K562 (cell line): ENCODE results near the gene ACADSB. TPM values are rescaled to one million over a fixed set of nuclear protein-coding genes. Genes with fewer than 3 reads are reported as not detected.
A peak's percentile ranks its signal among the peaks of the same experiment; 100 is the strongest.

Experiments used
- ATAC-seq: fragments of 200-7000 bp; cut with Tn5 transposase; 3 replicates; pipeline ENCODE4 v1.9.1; 2020; ENCODE audit warnings: moderate library complexity
- BruUV-seq: library from RNA; stranded (reverse); fragments of 400-500 nt; replicated peaks from 2 replicates; lab custom pipeline; 2021; lab: Mats Ljungman, UMichigan
- CTCF ChIA-PET: fragments of 300-600 bp; formaldehyde crosslinking; extraction: SDS; loops from one replicate; lab custom pipeline; 2021; ENCODE audit warnings: low intra/inter-chr PET ratio; lab: Yijun Ruan, JAX
- POLR2A ChIA-PET: fragments of 300-600, 350-650 bp; sonication (Branson Sonifier 250); formaldehyde crosslinking; extraction: SDS; loops from one replicate; lab custom pipeline; 2021; ENCODE audit warnings: antibody characterized with exemption, inconsistent platforms; lab: Yijun Ruan, JAX
- DNase-seq, 4 experiments: peaks; one replicate each; pipeline versions ENCODE4 v3.0.0 to v3.0.0-alpha.2; 2011 to 2018; ENCODE audit warnings: low spot score in 3 of 4, mixed read lengths in 3 of 4; ENCODE audit errors: extremely low read depth in 1 of 4
- FAIRE-seq: peaks from 2 replicates; lab custom pipeline; 2011; peaks lifted over from hg19 to GRCh38; lab: Jason Lieb, UNC
- H2AFZ ChIP-seq: 2 replicates; pipeline ENCODE4 v1.6.0; 2011; ENCODE audit warnings: low read depth, low read length, control low read depth, inconsistent platforms
- H3K27ac ChIP-seq: fragments of 200-600 bp; 3 replicates; pipeline ENCODE4 v1.8.0; 2011; ENCODE audit warnings: low read depth, mild to moderate bottlenecking, control low read depth, inconsistent platforms, low read length, moderate library complexity, mixed read lengths; ENCODE audit errors: extremely low read depth
- H3K27me3 ChIP-seq, 2 experiments: fragments of 300-600 bp in 1 of 2; 2 replicates in 1 of 2; 3 replicates in 1 of 2; pipeline versions ENCODE4 v1.6.0 to v1.8.0; 2011; ENCODE audit warnings: inconsistent platforms in 2 of 2, low read length in 2 of 2, mild to moderate bottlenecking in 1 of 2, mixed read lengths in 1 of 2, moderate library complexity in 1 of 2; ENCODE audit not compliant: control insufficient read depth in 2 of 2, insufficient read depth in 2 of 2
- H3K36me3 ChIP-seq: fragments of 300-600 bp; 3 replicates; pipeline ENCODE4 v1.8.0; 2011; ENCODE audit warnings: mild to moderate bottlenecking, low read length, inconsistent platforms; ENCODE audit not compliant: control insufficient read depth, insufficient read depth
- H3K4me1 ChIP-seq, 2 experiments: fragments of 200-600 bp in 1 of 2; replicated peaks in 1 of 2; 2 replicates in 1 of 2; 3 replicates in 1 of 2; pipeline versions ENCODE4 v1.5.1 to v1.8.0; 2011; ENCODE audit warnings: inconsistent platforms in 2 of 2, low read length in 2 of 2, mild to moderate bottlenecking in 1 of 2, mixed read lengths in 1 of 2, moderate library complexity in 1 of 2; ENCODE audit not compliant: control insufficient read depth in 2 of 2, insufficient read depth in 2 of 2
- H3K4me2 ChIP-seq: 2 replicates; pipeline ENCODE4 v1.6.1; 2011; ENCODE audit warnings: low read length, control low read depth, inconsistent platforms, mixed read lengths; ENCODE audit not compliant: insufficient read depth
- H3K4me3 ChIP-seq: fragments of 200-600 bp; sonication (generic), shearing (Covaris generic); 2 replicates; pipeline ENCODE4 v1.5.1; 2016; ENCODE audit warnings: control low read depth, inconsistent platforms
- H3K79me2 ChIP-seq: fragments of 200-600 bp; 3 replicates; pipeline ENCODE4 v1.8.0; 2011; ENCODE audit warnings: low read length, inconsistent platforms; ENCODE audit not compliant: control insufficient read depth, insufficient read depth
- H3K9ac ChIP-seq, 2 experiments: 2 replicates each; pipeline versions ENCODE4 v1.6.0 to v1.6.1; 2011; ENCODE audit warnings: low read depth in 2 of 2, low read length in 2 of 2, control low read depth in 1 of 2, inconsistent platforms in 1 of 2, mild to moderate bottlenecking in 1 of 2, mixed read lengths in 1 of 2; ENCODE audit not compliant: insufficient read depth in 1 of 2
- H3K9me1 ChIP-seq: one replicate; pipeline ENCODE4 v1.6.0; 2011; ENCODE audit warnings: inconsistent platforms, mild to moderate bottlenecking, low read length, moderate library complexity; ENCODE audit not compliant: control insufficient read depth, insufficient read depth
- H3K9me3 ChIP-seq: replicated peaks from 2 replicates; pipeline ENCODE4 v1.5.1; 2011; ENCODE audit warnings: low read depth, low read length, inconsistent platforms; ENCODE audit not compliant: control insufficient read depth, insufficient read depth
- H4K20me1 ChIP-seq: replicated peaks from 2 replicates; pipeline ENCODE4 v1.6.1; 2011; ENCODE audit warnings: low read length, inconsistent platforms, mixed read lengths; ENCODE audit not compliant: control insufficient read depth, insufficient read depth
- MGA ChIP-seq: fragments of 450-650 bp; IDR thresholded peaks from 2 replicates; pipeline ENCODE4 v1.6.1; 2016; ENCODE audit warnings: mild to moderate bottlenecking, moderate library complexity
- SMAD1 ChIP-seq: fragments of 150-350 bp; IDR thresholded peaks from 2 replicates; pipeline ENCODE4 v1.6.1; 2014; ENCODE audit warnings: low read length, low read depth; ENCODE audit not compliant: partially characterized antibody
- in situ Hi-C: fragments of 300-500 bp; cut with MboI; formaldehyde crosslinking; loops from 4 replicates; pipeline ENCODE4 v1.15.0; 2018; ENCODE audit warnings: inconsistent platforms, mixed read lengths
- intact Hi-C: fragments of 100-400 bp; cut with micrococcal nuclease; formaldehyde crosslinking; loops from 2 replicates; pipeline ENCODE4 v1.14.2; 2022
- polyA plus RNA-seq, 8 experiments: library from polyadenylated mRNA; depleted of rRNA in 4 of 8; stranded (reverse) in 5 of 8; unstranded in 3 of 8; fragments of >200 nt; fragmentation: Nextera tagmentation in 2 of 8; fragmentation: Illumina TruSeq in 1 of 8; extraction: Ambion mirVana in 2 of 8; extraction: Trizol in 1 of 8; gene quantifications; 2 replicates each; pipeline versions ENCODE4 v1.2.1 to v1.2.3, GENCODE V29; 2011 to 2014; ENCODE audit warnings: inconsistent platforms in 1 of 8, missing spikeins in 1 of 8
- total RNA-seq, 7 experiments: library from RNA; depleted of rRNA in 6 of 7; stranded (reverse); fragments of >200 nt in 6 of 7; fragmentation: Illumina TruSeq in 2 of 7; extraction: Trizol in 2 of 7; gene quantifications; 2 replicates each; pipeline versions ENCODE4 v1.2.1 to v1.2.3, GENCODE V29; 2011 to 2021; ENCODE audit warnings: low replicate concordance in 1 of 7

ACADSB gene
- total and polyA plus RNA-seq, 9 of the 15 experiments (the other 6 are each of a cell fraction or from before 2014, with no cell fraction given): 2.9 to 9.1 (median 5.8) TPM

GRCh38 chr10:122966879-122967278 is 41.9 kb upstream of the ACADSB start:
- Histone ChIP-seq H3K27me3 (no peaks in the 10 kb centered on the region), H3K79me2 (no peaks in the 10 kb centered on the region), H4K20me1 (no peaks in the 10 kb centered on the region), H2AFZ (no peak overlapping the region), H3K9ac (no peak overlapping the region), H3K4me3 (no peak overlapping the region), H3K9me1 (no peaks in the 10 kb centered on the region), H3K27ac (no peak overlapping the region), H3K4me1 (no peaks in the 10 kb centered on the region), H3K4me2 (no peak overlapping the region), H3K36me3 (peaks cover 6% of the 10 kb centered on the region; the same call in 2 of the 3 replicates), H3K9me3 (no peaks in the 10 kb centered on the region; the same call in none of the 2 replicates)
- intact Hi-C loops (no loop called here), in situ Hi-C loops (no loop called here)
- TF ChIP-seq SMAD1 (no peak), MGA (peak; percentile 49)
- ChIA-PET POLR2A (no interaction called here), CTCF (no interaction called here)
- DNase-seq (no peak), ATAC-seq (no peak), FAIRE-seq (no peak)
- BruUV-seq: no TSS peak
